GM12891 (cell line): ENCODE results near the gene LMO3.

Source experiments
- PAX5 ChIP-seq: IDR thresholded peaks from 2 replicates; pipeline ENCODE4 v1.6.1; 2011; ENCODE audit warnings: low read length, moderate library complexity, mild to moderate bottlenecking; ENCODE audit not compliant: insufficient read depth, severe bottlenecking
- POLR2A ChIP-seq: IDR thresholded peaks from 2 replicates; pipeline ENCODE4 v1.6.1; 2011; ENCODE audit warnings: low read depth, low read length, control low read depth
- POLR2AphosphoS5 ChIP-seq: IDR thresholded peaks from 2 replicates; pipeline ENCODE4 v1.6.1; 2011; ENCODE audit warnings: low read depth, low read length, control low read depth
- SPI1 ChIP-seq: IDR thresholded peaks from 2 replicates; pipeline ENCODE4 v1.6.1; 2011; ENCODE audit warnings: low read depth, low read length, control low read depth

DNA sequence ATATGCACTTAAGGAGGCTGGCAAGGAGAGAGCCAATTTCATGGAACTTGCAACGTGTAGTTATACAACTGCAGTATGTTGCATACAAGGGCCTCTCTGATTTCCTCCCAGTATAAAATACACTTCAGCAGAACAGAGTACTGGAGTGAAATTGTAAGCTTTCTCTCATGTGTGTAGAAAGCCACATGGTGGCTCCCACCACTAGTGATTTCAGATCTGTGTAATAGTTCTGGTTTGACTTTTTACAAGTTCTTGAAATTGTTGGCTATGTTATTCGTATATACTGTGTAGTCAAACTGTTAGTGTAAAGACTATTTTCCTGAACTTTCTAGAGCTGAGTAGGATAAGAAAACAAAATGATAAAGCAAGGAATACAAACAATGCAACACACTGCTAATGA lies 16.4 kb upstream of the LMO3 start:
- no peak for TF ChIP-seq POLR2AphosphoS5
- TF ChIP-seq POLR2A, result no peak
- TF ChIP-seq SPI1, result no peak
- no peak for TF ChIP-seq PAX5
